ENCODE results near the gene PODN. TPM values are rescaled to one million over a fixed set of nuclear protein-coding genes. Genes with fewer than 3 reads are reported as not detected.
A peak's percentile ranks its signal among the peaks of the same experiment; 100 is the strongest.

PODN gene
- total RNA-seq, 1 experiment from 2014 or later = not detected

DNA sequence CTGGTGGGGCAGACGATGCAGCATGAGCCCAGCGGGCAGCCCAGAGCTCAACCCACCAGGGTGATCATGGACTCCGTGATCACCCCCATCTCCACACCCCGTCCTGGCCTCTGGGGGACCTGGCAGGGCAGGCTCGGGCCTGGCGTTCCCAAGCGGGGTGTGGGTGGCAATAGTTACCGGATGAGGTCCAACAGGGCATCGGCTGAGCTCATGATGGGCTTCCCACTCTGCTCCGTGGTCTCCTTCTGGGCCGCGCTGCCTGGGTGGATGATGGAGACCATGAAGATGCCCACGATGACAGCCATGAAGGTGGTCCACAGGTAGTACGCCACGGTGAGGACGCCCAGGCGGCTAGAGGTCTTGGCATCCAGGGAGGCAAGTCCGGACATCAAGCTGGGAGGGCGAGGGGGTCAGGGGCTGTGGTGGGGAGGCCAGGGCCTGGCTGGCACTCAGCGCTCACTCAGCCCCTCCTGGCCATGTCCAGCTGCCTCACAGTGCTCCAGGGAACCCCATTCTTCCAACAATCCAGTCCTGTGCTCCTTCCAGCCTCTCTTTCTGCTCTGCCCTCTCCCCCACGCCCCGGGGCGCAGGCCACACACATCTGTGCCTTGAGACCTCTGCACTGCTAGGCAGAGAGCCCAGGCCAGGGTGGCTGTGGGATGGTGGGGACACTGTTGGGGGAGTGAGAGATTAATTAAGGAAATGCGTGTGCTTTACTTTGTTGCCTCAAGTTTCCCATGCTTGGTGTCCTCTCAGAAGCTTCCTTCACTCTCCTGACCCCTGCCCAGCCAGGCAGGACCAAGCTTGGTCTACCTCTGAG, 52.8 kb downstream of the PODN start:
- DNase-seq (ENCODE audit: low read depth) = no peak

DNA sequence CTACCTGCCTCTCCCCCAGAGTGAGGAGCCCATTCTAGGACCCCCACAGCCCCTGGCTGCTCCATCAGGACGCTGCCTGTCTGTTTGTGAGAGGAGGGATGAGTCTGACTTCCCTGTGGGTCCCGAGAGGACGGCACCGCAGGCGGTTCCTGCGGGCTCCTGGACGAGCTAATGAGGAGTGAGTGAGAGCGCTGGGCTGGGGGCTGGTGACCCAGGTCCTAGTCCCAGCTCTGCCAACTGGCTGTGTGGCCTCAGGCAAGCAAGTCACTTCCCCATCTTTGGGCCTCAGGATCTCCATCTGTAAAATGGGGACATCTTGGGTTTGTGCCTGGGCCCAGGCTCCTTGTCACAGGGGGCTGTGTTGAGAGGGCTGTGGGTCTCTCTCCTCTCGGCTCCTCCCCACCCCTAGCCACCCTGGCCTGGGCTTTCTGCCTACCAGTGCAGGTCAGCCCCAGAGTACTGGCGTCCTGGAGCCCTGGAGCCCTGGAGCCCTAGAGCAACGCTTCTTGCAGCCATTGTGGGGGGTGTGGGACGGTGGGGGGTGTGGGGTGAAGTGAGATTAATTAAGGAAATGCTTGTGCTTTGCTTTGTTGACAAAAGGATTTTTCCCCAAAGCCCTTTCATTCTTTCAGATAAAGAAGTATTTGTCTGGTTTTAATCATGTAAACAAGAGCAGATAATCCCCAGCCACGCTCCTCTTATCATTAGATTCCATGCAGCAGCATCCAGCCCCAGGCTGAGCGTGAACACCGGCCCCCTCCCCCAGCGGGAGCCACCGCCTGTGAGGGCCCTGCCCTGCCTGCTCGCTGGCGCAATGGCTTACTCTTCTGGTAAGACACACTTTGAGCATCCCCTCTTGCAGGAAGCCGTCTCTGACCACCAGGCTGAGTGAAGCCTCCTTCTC, 53.6 kb downstream of the PODN start:
- no peak for DNase-seq (ENCODE audit: low read depth)

DNA sequence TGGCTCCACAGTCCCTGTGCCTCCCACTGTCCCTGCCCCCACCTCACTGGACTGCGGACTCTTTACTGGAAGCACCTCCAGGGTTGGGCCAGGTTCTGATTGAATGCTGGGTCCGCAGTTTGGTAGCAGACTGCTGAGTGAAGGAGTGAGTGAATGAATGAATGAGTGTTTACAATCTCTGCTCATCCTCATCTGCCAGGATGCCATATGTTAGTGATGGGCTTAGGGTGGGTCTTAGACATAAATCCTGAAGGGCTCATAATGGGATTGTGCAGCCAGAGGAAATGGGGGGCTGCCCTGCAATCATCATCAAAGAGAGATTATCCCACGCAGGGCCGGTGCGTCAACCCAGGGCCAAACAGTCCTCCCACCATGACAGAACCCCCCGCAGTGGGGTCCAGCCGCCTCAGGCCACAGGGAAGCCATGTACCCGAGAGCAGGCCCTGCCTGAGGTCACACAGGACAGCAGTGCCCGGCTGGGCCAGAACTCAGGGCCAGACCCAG, 54.3 kb downstream of the PODN start:
- DNase-seq (ENCODE audit: low read depth) = no peak

DNA sequence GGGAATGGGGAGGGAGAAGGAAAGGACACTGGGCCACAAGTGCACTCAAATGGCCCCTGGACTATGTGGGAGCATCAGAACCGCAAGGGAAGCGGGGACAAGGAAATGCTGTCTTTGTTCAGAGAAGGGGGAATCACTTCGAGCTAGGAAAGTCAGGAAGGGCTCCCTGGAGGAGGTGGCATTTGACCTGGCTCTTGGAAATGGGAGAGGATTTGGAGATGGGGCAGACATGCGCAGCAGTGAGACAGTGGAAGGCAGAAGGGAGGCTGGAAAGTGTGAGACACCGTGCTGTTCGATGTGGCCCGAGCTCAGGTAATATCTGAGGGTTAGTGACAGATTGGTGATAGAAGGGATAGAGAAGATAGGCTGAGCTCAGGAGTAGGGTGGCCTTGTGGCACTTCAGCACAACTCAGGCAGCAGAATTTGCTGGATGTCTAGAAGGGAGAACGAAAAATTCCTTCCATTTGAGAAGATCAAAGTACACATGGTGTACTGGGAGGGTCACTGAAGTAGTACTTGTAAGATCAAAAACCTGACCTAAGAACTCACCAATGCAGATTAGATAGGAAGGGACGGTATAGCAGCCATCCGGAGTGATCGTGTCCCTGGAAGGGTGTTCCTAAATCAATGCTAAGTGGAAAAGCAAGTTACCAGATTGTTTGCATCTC, 55.1 kb downstream of the PODN start:
- DNase-seq (ENCODE audit: low read depth) = no peak

GRCh38 chr1:53117836-53118235, 55.8 kb downstream of the PODN start:
- DNase-seq (ENCODE audit: low read depth) = no peak

GRCh38 chr1:53120659-53121058, 58.6 kb downstream of the PODN start:
- DNase-seq (ENCODE audit: low read depth) = no peak

GRCh38 chr1:53121319-53122172, 59.5 kb downstream of the PODN start:
- DNase-seq (ENCODE audit: low read depth) = peak; percentile 74

DNA sequence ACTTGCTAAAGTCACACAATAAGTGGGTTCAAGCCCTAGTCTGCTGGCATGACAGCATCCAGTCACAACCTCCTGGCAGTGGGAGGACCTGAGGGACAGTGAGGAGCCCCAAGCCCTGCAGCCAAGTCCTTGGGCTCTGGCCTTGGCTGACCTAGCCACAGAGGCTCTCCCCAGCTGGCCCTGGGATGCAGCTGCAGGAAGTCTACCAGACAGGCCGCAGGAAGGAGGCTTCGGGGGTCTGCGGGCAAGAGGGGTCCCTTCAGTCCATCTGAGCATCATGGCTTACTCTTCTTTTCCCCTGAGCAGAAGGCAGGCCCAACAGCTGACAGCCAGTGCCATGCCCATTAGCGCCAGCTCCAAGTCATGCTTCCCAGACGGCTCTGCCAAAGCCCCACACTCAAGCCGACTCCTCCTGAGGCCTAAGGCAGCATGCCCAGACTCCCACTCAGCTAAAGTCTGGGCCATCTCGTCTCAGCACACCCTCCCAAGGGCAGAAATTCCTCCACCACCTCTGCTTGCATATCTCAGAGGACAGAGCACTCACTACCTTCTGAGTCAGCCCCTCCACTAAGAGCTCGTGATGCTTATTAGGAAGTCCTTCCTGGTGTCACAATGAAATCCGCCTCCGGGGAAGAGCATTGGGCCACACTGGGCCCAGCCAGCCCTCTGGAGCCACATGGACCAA, 60.3 kb downstream of the PODN start:
- no peak for DNase-seq (ENCODE audit: low read depth)

- DNase-seq (ENCODE audit: low read depth) = no peak
Measured at GRCh38 chr1:53122961-53123413, 61.0 kb downstream of the PODN start.

DNA sequence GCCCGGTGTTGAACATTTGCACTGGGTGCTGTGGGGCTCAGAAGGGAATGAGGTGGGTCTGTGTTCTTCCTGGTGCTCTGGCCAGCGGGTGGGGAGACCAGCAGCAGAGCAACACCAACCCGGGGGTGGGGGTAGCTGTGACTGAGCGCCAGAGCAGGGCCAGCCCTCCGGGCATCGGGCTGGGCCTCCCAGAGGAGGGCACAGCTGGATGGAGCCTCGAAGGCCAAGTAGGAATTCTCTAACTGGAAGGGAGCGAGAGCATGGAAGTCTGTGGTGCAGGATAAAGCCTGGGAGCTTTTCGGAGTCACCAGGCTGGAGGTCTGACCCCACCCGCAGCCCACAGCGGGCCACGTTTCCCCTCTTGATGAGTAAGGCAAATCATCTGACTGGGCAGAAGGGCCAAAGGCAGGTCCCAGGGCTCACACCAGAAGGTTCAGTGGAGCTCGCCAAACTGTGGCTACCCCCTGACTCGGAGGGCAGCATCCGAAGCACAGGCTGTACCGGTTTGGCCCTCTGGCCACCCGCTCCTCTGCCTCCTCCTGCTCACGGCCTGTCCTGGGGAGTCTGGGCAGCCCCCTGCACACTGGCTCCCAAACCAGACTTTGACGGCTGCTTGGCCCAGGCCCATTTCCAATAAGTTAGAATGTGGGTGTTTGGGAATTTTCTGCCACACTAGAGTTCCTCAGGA, 61.6 kb downstream of the PODN start:
- no peak for DNase-seq (ENCODE audit: low read depth)

GRCh38 chr1:53125122-53125521, 63.1 kb downstream of the PODN start:
- no peak for DNase-seq (ENCODE audit: low read depth)

DNA sequence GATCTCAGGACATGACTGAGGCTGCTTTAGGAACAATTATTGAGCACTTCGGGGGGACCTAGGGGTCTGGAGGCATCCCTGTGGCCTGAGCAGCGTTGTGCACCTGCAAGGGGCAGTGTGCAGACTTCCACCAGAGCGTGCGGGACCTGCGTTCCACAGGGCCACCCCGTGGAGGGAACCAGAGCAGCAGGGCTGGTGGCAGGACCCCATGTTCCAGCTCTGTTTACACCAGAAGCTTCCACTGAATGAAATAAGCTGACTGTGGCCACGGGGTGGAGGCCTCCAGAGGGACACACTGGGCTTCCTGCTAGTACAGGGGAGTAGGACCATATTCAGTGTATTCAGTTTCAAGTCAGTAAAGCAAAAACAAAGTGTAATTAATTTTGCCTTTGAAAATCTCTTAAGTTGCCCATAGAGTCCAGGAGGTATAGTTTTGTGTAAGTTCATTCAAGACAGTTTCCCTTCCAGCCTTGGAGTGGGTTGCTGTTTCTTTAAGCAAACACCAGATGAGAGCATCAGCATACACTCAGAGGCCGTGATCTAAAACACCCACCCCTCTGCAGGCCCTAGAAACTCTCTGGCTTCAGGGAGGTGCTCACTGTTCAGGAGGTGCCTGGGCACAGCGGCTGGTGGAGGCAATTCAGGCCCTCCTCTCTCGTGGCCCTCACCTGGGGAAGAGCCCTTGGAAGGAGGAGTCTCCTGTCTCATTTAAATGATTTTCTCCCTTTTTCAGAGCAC, 63.8 kb downstream of the PODN start:
- no peak for DNase-seq (ENCODE audit: low read depth)

DNA sequence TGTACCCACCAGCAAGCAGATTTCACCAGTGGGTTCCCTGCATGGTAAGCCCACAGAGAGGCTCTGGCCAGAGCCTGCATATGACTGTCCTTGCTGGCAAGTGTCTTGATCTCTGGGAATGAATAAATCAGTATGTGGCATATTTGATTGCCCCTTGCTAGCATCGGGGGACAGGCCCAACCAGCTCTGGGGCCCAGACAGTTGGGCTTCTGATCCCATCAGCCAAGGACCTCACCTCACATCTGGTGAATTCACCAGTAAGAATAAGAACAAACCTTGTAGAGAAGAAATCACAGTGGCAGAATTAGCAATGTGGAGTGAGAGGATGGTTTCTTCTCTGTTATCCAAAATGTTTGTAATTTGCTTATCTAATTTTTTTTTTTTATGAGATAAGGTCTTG, 64.5 kb downstream of the PODN start:
- no peak for DNase-seq (ENCODE audit: low read depth)

- DNase-seq (ENCODE audit: low read depth) = no peak
Measured at GRCh38 chr1:53127546-53127945, 65.5 kb downstream of the PODN start.

GRCh38 chr1:53128401-53128800, 66.4 kb downstream of the PODN start:
- DNase-seq (ENCODE audit: low read depth) = no peak

- no peak for DNase-seq (ENCODE audit: low read depth)
Measured at GRCh38 chr1:53129891-53130597, 68.0 kb downstream of the PODN start.

- DNase-seq (ENCODE audit: low read depth) = no peak
Measured at GRCh38 chr1:53130598-53130877, 68.5 kb downstream of the PODN start.

- no peak for DNase-seq (ENCODE audit: low read depth)
Measured at GRCh38 chr1:53130878-53131589, 69.0 kb downstream of the PODN start.
